ENCODE results near the gene CERT1.

Gene CERT1

DNA sequence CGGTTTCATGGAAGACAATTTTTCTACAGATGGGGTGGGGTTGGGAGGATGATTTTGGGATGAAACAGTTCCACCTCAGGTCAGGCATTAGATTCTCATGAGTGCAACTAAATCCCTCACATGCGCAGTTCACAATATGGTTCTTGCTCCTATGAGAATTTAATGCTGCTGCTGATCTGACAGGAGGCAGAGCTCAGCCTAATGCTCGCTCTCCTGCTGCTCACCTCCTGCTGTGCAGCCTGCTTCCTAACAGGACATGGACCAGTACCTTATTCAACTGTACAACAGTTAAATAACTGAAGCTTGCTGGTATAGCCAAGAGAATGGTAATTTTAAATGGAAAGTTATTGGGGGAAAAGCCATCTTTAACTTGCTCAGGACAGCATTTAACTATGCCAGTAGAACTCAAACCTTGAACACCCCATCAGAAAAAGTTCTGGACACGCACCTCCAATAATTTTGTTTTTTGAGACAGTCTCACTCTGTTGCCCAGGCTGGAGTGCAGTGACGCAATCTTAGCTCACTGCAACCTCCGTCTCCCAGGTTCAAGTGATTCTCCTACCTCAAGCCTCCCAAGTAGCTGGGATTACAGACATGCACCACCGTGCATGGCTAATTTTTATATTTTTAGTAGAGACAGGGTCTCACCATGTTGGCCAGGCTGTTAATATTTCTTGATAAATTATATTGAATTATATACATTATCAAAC, 146.7 kb downstream of the CERT1 start:
- TF ChIP-seq, protein P1, sequence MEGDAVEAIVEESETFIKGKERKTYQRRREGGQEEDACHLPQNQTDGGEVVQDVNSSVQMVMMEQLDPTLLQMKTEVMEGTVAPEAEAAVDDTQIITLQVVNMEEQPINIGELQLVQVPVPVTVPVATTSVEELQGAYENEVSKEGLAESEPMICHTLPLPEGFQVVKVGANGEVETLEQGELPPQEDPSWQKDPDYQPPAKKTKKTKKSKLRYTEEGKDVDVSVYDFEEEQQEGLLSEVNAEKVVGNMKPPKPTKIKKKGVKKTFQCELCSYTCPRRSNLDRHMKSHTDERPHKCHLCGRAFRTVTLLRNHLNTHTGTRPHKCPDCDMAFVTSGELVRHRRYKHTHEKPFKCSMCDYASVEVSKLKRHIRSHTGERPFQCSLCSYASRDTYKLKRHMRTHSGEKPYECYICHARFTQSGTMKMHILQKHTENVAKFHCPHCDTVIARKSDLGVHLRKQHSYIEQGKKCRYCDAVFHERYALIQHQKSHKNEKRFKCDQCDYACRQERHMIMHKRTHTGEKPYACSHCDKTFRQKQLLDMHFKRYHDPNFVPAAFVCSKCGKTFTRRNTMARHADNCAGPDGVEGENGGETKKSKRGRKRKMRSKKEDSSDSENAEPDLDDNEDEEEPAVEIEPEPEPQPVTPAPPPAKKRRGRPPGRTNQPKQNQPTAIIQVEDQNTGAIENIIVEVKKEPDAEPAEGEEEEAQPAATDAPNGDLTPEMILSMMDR (IDR thresholded peaks at IDR 0.05; ENCODE audit: low read depth, low read length, poor library complexity, severe bottlenecking), result no peak
- TF ChIP-seq EZH2phosphoT487 (IDR thresholded peaks at IDR 0.05; ENCODE audit: borderline replicate concordance, low read length), result no peak
- Histone ChIP-seq H3K27me3 (ENCODE audit: control insufficient read depth, low read length) (no peaks in the 10 kb centered on the region), H3K4me3 (ENCODE audit: low read length) (no peak overlapping the region), H3K4me1 (ENCODE audit: control insufficient read depth, low read length) (no peaks in the 10 kb centered on the region), H3F3A (ENCODE audit: control insufficient read depth, insufficient read depth) (peaks cover 28% of the 10 kb centered on the region), H3K27ac (ENCODE audit: low read depth, low read length) (no peak overlapping the region), H3K9me3 (ENCODE audit: control insufficient read depth, insufficient read depth, low read length) (no peaks in the 10 kb centered on the region), H3K79me2 (ENCODE audit: control insufficient read depth, low read length) (no peaks in the 10 kb centered on the region), H3K36me3 (ENCODE audit: control insufficient read depth, low read length) (peaks cover 34% of the 10 kb centered on the region), H3K4me2 (ENCODE audit: low read length) (no peak overlapping the region), H4K20me1 (ENCODE audit: control insufficient read depth, insufficient read depth, low read depth, low read length) (no peaks in the 10 kb centered on the region), H3K9me2 (replicated peaks; ENCODE audit: control insufficient read depth, low read length) (no peaks in the 10 kb centered on the region)

DNA sequence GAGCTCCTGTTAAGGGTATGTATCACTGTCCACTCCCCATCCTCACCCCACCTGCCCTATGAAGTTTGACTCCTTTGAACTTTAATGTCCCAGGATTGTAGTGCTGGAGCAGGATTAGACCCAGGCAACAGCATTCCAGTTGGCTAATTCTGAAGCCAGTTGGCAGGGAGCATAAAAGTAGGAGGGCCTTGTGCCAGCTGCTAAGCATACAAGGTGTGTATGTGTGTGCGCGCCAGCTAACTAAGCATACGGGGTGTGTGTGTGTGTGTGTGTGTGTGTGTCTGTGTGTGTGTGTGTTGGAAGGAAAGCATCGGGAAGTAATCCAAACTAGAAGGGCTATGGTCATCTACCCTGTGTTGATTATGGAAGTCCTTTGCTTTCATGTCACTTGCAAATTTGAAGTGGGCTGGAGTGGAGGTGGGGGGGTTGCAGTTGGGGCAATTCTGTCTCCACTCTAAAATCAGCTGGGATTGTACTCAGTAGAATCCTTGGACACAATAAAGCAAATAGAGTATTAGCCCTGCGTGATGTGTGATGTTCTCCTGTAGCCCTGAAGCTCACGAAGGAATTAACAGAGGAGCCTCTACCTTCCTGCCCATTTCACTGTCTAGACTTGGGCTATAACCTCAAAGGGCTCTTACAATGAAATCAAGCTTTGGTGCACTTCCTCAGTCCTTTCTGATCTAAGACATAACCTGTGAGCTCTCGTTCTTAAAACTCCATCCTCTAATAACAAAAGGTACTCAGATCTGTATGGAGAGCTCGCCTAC, 147.5 kb downstream of the CERT1 start:
- H4K20me1 ChIP-seq (ENCODE audit: control insufficient read depth, insufficient read depth, low read depth, low read length), result no peaks in the 10 kb centered on the region
- TF ChIP-seq EZH2phosphoT487 (IDR thresholded peaks at IDR 0.05; ENCODE audit: borderline replicate concordance, low read length), result no peak
- TF ChIP-seq, protein P1 (IDR thresholded peaks at IDR 0.05; ENCODE audit: low read depth, low read length, poor library complexity, severe bottlenecking), result no peak
- peaks cover 28% of the 10 kb centered on the region for H3F3A ChIP-seq (ENCODE audit: control insufficient read depth, insufficient read depth)
- H3K27me3 ChIP-seq (ENCODE audit: control insufficient read depth, low read length), result no peaks in the 10 kb centered on the region
- no peaks in the 10 kb centered on the region for H3K4me1 ChIP-seq (ENCODE audit: control insufficient read depth, low read length)
- H3K4me2 ChIP-seq (ENCODE audit: low read length), result no peak overlapping the region
- H3K27ac ChIP-seq (ENCODE audit: low read depth, low read length), result no peak overlapping the region
- no peaks in the 10 kb centered on the region for H3K79me2 ChIP-seq (ENCODE audit: control insufficient read depth, low read length)
- peaks cover 42% of the 10 kb centered on the region for H3K36me3 ChIP-seq (ENCODE audit: control insufficient read depth, low read length)
- no peaks in the 10 kb centered on the region for H3K9me2 ChIP-seq (replicated peaks; ENCODE audit: control insufficient read depth, low read length)
- H3K4me3 ChIP-seq (ENCODE audit: low read length), result no peak overlapping the region
- no peaks in the 10 kb centered on the region for H3K9me3 ChIP-seq (ENCODE audit: control insufficient read depth, insufficient read depth, low read length)

DNA sequence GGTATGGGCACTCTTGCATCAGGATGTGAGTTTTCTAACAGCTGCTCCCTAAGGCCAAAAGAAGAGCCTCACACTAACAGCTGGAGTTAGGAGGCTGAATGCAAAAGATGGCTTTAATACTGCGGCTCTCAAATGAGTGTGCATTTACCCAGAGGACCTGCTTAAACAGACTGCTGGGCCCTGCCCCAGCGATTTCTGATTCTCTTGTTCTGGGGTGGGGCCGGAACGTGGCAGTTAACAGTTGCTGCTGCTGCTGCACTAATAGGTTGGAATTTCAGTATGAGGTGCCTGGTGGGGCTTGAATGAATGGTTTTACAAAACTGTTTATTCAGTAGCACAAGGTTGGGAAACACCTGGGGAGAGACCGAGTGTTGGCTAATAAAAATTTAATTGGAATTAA, 148.3 kb downstream of the CERT1 start:
- Histone ChIP-seq H3F3A (ENCODE audit: control insufficient read depth, insufficient read depth) (peaks cover 35% of the 10 kb centered on the region), H3K4me1 (ENCODE audit: control insufficient read depth, low read length) (no peaks in the 10 kb centered on the region), H3K9me3 (ENCODE audit: control insufficient read depth, insufficient read depth, low read length) (no peaks in the 10 kb centered on the region), H3K79me2 (ENCODE audit: control insufficient read depth, low read length) (no peaks in the 10 kb centered on the region), H3K4me2 (ENCODE audit: low read length) (no peak overlapping the region), H3K36me3 (ENCODE audit: control insufficient read depth, low read length) (peaks cover 50% of the 10 kb centered on the region), H3K27ac (ENCODE audit: low read depth, low read length) (no peak overlapping the region), H4K20me1 (ENCODE audit: control insufficient read depth, insufficient read depth, low read depth, low read length) (no peaks in the 10 kb centered on the region), H3K9me2 (replicated peaks; ENCODE audit: control insufficient read depth, low read length) (no peaks in the 10 kb centered on the region), H3K4me3 (ENCODE audit: low read length) (no peak overlapping the region), H3K27me3 (ENCODE audit: control insufficient read depth, low read length) (no peaks in the 10 kb centered on the region)
- TF ChIP-seq EZH2phosphoT487 (IDR thresholded peaks at IDR 0.05; ENCODE audit: borderline replicate concordance, low read length), result no peak
- TF ChIP-seq, protein P1 (IDR thresholded peaks at IDR 0.05; ENCODE audit: low read depth, low read length, poor library complexity, severe bottlenecking), result no peak
